HG03575 (cell line): Measurements from ENCODE around the gene UVRAG.
"Not testable (repeated sequence)": the region's sequence is repeated elsewhere in the genome, so short reads cannot be mapped to it uniquely, and the experiment has no call there.

ENCODE experiments used
- ATAC-seq: cut with Tn5 transposase; IDR thresholded peaks from one replicate; pipeline ENCODE4 v1.9.1; 2021; ENCODE audit not compliant: unreplicated experiment, insufficient number of reproducible peaks, low FRiP score; ENCODE audit errors: extremely low read depth

UVRAG gene

GRCh38 chr11:75933736-75934135 is 118.7 kb downstream of the UVRAG start:
- not testable (repeated sequence) for ATAC-seq

- ATAC-seq = no peak
Measured at GRCh38 chr11:75934851-75935250, 119.8 kb downstream of the UVRAG start.

- ATAC-seq = no peak
Measured at GRCh38 chr11:75938543-75938942, 123.5 kb downstream of the UVRAG start.

- no peak for ATAC-seq
Measured at GRCh38 chr11:75939516-75939915, 124.5 kb downstream of the UVRAG start.

DNA sequence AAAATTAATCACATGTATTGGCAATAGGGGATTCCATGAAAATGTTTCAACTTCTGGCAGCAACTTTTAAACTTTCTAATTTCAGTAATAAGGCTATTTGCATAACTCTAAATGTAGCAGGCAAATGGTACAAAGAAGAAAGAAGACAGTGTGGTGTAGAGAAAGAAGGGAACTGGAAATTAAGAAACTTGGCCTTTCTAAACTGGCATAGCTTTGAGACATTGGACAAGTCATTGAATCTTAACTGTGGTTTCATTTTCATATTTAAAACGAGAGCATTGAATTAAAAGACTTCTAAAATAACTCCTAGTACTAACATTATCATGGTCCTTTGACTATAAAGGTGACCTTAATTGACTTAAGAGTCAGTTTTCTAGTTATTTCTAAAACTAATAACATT is 125.0 kb downstream of the UVRAG start:
- no peak for ATAC-seq

- no peak for ATAC-seq
Measured at GRCh38 chr11:75940911-75941310, 125.9 kb downstream of the UVRAG start.

GRCh38 chr11:75944515-75944914 is 129.5 kb downstream of the UVRAG start:
- no peak for ATAC-seq

GRCh38 chr11:75945446-75945845 is 130.4 kb downstream of the UVRAG start:
- ATAC-seq = no peak

DNA sequence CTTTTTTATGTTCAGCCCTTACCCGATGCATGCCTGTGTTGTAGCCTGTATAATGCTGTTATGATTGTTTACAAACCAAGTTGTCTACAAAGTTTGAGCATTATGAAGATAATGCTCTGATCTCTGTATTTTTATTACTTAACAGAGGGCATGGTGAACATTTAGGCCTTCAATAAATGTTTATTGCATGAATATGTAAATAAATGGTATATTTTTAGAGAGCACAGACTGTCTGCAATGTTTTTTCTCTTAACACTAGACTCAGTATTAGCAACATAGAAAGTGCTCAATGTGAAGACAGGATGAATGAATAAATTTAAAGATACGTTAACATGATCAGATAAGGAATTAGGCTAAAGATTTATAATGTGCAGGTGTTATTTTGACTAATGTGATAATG is 130.9 kb downstream of the UVRAG start:
- no peak for ATAC-seq

GRCh38 chr11:75946531-75947530 is 131.8 kb downstream of the UVRAG start:
- no peak for ATAC-seq

DNA sequence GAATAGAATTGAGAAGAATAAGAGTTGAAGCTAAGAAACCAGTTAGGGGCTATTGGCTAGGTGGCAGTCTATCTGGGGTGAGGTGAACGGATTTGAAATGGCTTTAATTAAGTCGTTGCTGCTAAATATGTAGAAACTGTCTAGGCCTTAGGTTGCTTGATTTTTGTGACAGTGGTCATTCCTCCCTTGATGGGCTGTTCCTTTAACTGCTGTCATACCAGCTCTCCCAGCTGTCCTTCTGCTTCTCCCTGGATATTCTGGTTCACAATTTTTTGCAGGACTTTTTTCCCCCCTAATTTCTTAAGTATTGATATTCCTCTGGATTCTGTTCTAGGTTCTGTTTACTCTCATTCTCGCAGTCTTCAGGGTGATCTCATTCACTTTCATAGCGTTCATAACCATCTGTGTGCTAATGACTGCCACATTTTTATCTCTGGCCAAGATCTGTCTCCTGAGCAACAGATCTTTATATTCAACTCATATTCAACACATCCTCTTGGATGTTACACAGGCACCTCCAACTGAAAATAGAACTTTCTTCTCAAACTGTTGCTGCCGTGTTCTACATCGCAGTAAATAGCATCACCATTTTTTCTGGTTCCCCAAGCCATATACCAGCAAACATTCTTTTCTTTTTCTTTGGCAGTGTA is 134.1 kb downstream of the UVRAG start:
- no peak for ATAC-seq

DNA sequence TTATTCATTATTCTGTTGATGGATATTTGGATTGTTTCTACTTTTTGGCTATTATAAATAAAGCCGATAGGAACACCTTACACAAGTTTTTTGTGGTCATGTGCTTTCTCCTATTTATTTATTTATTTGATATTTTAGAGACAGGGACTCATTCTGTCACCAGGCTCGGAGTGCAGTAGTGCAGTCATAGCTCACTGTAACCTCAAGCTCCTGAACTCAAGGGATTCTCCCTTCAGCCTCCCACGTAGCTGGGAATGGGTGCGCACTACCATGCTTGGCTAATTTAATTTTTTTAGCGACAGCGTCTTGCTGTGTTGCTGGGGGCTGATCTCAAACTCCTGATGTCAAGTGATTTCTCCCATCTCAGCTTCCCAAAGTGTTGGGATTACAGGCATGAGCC is 135.1 kb downstream of the UVRAG start:
- ATAC-seq = no peak

GRCh38 chr11:75954039-75954438 is 139.0 kb downstream of the UVRAG start:
- ATAC-seq = no peak

GRCh38 chr11:75955443-75955842 is 140.4 kb downstream of the UVRAG start:
- no peak for ATAC-seq

- ATAC-seq = no peak
Measured at GRCh38 chr11:75959540-75959939, 144.5 kb downstream of the UVRAG start.

- ATAC-seq = no peak
Measured at GRCh38 chr11:75964071-75964470, 149.1 kb downstream of the UVRAG start.

DNA sequence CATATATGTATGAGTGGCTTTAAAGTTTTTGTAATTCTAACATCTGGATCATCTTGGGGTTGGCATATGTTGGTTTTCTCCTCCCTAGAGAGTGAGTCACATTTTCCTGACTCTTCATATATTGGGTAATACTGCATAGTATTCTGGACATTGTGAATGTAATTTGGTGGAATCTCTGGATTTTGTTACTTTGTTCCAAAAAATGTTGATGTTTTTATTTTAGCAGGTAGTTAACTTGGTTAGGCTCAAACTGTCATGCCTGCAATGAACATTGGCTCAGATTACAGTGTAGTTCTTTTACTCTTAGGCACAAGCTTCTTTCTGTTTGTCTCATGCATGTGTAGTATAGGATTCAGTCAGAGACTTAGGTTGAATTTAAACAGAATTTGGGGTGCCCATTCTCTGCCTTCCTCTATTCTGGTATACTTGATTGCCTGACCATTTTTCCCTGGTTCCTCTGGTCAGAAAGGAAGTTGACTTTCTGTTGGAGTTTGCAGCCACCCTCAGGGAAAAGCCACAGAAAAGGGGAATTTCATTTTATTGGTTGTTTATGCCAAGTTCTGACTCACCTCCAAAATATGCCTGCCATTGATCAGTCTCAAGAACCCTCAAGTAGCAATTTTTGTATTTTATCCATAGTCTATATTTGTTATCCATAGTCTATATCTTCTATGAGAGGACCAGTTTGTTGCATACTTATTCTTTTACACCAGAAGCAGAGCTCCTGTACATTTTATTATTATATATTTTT is 151.7 kb downstream of the UVRAG start:
- no peak for ATAC-seq

DNA sequence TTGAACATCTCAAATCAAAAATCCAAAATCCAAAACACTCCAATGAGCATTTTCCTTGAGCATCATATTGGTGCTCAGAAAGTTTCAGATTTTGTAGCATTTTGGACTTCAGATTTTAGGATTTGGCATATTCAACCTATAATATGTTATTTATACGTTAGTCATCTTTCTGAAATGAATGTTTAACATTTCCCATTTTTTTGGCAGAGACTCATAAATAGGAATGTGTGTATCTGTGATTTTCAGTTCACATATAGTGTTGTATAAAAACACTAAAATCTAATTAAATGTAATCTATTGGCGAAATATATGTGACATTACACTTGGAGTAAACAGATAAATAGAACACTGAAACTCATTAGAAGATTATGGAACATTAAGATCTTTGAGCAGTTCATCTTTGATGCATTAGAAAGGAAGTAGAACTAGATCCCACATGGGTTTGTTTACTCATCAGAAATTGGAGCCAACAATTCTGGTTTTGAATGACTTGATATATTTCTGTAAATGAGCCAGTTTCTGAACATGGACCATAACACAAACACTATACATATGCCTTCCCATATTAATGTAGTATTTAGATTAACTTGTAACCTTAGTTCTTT is 153.1 kb downstream of the UVRAG start:
- no peak for ATAC-seq

DNA sequence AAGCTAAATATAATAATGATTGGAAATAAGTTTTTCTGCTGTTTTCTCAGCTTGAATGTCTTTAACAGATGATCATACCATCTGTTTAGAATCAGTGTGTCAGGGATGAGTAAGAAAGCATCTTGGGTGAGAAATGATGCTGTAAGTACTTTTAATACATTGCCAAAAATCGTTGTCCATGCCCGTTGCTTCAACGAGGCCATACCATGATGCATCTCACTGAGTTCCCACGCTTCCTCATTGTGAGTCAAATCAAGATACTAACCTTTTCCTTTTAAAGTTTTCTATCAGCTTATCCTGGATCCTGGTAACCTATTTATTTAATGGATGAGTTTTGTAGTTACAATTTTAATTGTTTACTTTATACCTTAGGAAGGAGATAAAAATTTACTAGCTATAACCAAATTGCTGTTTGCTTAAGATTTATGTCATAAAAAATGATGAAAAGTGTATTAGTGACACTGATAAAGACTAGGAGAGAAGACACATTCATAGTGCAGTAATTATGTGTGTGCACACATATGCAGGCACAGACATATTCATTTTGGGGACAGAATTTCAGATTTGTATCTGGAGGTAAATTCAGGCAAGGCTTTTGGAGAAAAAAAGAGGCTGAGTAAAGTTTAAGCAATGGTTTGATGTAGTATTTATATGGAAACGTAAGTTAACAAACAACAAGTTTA is 154.8 kb downstream of the UVRAG start:
- no peak for ATAC-seq
